Glutamatergic neuron (in vitro differentiated cells): ENCODE data around the gene LITAFD. TPM values are rescaled to one million over a fixed set of nuclear protein-coding genes. Genes with fewer than 3 reads are reported as not detected.

Source experiments
- DNase-seq: peaks from one replicate; pipeline ENCODE4 v3.0.0; 2022
- H3K27ac Mint-ChIP-seq: one replicate; pipeline ENCODE4 v1.8.0; 2020; ENCODE audit warnings: mild to moderate bottlenecking, mixed read lengths, inconsistent platforms; ENCODE audit not compliant: unreplicated experiment
- H3K27me3 Mint-ChIP-seq: one replicate; pipeline ENCODE4 v1.8.0; 2020; ENCODE audit warnings: mild to moderate bottlenecking, moderate library complexity, mixed read lengths, inconsistent platforms; ENCODE audit not compliant: unreplicated experiment
- H3K36me3 Mint-ChIP-seq: one replicate; pipeline ENCODE4 v1.8.0; 2020; ENCODE audit warnings: mild to moderate bottlenecking, mixed read lengths, inconsistent platforms; ENCODE audit not compliant: unreplicated experiment
- H3K4me1 Mint-ChIP-seq: one replicate; pipeline ENCODE4 v1.8.0; 2020; ENCODE audit warnings: mild to moderate bottlenecking, low read depth, mixed read lengths, inconsistent platforms; ENCODE audit not compliant: unreplicated experiment
- H3K4me3 Mint-ChIP-seq: one replicate; pipeline ENCODE4 v1.8.0; 2020; ENCODE audit warnings: mild to moderate bottlenecking, mixed read lengths, inconsistent platforms; ENCODE audit not compliant: unreplicated experiment
- H3K9me3 Mint-ChIP-seq: one replicate; pipeline ENCODE4 v1.8.0; 2020; ENCODE audit warnings: mild to moderate bottlenecking, moderate library complexity, mixed read lengths, inconsistent platforms; ENCODE audit not compliant: unreplicated experiment
- total RNA-seq: library from RNA; stranded (reverse); fragmentation: NEBNext Ultra II Directional; extraction: Animal tissue kit (Norgen Biotek cat#: 25700); gene quantifications from one replicate; pipeline ENCODE4 v1.2.1, GENCODE V29; 2021; ENCODE audit not compliant: unreplicated experiment
- TF ChIP-seq, protein P1 (sequence below): fragments of 200-600 bp; sonication (generic); IDR thresholded peaks from one replicate; pipeline ENCODE4 v1.5.0; 2021; ENCODE audit not compliant: partially characterized antibody, unreplicated experiment

The LITAFD gene
- total RNA-seq, 1 donor from 2014 or later = not detected

DNA sequence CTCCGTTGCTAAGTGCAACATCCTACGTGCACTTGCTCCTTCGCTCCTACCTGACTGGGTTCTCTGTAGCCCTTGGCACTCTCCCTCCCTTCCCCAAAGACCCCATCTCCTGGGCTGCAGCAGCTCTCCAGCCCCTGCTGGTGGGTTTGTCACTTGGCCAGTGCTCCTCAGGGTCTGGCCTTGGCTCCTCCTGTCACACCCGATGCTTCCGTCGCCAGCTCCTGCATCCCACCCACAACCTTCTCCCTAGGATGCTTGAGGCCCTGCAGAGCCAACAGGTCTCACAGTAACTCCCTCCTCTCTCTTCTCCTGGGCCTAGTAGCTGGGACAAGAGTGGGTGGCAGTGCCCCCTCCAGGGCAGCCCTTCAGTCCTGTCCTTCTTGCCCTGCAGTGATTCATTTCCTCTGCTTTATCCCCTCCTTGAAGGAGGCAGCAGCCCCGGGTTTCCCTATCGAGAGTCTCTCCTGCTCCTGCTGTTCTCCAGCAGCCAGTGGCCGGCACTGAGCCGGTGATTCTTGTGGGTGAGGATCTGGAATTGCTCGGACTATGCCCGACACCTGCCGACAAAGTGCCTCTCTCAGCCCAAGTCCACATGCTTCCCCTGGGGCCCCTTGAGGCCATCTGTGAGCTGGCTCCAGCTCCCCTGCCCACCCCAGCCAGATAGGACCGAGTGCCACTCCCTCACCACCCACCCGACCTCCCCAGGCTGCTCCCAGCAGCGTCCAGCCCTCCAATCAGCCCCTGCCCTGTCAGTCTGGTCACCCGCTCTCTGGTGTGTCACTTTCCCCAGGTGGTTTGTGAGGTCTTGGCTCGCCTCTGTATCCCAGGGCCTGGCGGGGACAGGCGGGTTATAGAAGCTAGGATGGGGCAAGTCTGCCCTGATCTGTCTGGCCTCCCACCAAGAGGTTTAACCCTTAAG lies 3.8 kb downstream of the LITAFD start:
- Mint-ChIP-seq H3K27me3 (peaks cover 12% of the 10 kb centered on the region), H3K4me1 (peaks cover 21% of the 10 kb centered on the region), H3K36me3 (peaks cover 6% of the 10 kb centered on the region), H3K9me3 (peaks cover 13% of the 10 kb centered on the region), H3K27ac (peak overlapping the region; percentile 75), H3K4me3 (no peak overlapping the region)
- TF ChIP-seq, protein P1, sequence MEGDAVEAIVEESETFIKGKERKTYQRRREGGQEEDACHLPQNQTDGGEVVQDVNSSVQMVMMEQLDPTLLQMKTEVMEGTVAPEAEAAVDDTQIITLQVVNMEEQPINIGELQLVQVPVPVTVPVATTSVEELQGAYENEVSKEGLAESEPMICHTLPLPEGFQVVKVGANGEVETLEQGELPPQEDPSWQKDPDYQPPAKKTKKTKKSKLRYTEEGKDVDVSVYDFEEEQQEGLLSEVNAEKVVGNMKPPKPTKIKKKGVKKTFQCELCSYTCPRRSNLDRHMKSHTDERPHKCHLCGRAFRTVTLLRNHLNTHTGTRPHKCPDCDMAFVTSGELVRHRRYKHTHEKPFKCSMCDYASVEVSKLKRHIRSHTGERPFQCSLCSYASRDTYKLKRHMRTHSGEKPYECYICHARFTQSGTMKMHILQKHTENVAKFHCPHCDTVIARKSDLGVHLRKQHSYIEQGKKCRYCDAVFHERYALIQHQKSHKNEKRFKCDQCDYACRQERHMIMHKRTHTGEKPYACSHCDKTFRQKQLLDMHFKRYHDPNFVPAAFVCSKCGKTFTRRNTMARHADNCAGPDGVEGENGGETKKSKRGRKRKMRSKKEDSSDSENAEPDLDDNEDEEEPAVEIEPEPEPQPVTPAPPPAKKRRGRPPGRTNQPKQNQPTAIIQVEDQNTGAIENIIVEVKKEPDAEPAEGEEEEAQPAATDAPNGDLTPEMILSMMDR = peak; percentile 12
- DNase-seq = peak; percentile 52

DNA sequence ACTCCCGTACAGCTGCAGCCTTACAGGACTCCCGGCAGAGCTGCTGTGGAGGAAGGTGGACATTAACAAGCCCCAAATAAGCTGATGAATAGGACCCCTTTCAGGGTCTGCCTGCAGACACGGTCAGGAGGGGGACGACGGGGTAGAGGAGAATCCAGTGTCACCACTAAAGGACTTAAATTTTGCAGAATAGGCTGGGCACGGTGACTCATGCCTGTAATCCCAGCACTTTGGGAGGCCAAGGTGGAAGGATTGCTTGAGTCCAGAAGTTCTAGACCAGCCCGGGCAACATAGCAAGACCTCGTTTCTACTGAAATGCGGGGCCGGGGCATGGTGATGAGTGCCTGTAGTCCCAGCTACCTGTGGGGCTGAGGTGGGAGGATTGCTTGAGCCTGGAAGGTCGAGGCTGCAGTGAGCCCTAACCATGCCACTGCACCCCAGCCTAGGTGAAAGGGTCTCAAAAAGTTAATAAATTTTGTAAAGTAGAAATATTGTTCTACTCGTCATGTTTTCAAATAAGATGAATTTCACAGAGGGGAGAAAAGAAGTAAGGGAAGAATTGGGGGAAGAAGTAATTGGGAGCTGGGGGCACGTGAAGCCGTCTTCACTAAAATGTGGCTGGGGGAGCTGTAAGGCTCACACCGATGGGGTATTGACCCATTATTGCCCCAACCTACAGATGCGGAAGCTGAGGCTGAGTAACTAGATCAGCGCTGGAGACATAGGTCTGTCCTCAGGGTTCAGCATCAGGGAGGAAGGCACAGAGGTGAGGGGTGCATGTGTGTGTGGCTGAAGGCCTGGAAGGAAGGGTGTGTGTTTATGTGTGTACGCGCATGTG lies 4.7 kb downstream of the LITAFD start:
- peaks cover 13% of the 10 kb centered on the region for H3K9me3 Mint-ChIP-seq
- TF ChIP-seq, protein P1 = no peak
- H3K27me3 Mint-ChIP-seq = peaks cover 12% of the 10 kb centered on the region
- peak overlapping the region; percentile 7 for H3K4me3 Mint-ChIP-seq
- peak; percentile 2 for DNase-seq
- peaks cover 6% of the 10 kb centered on the region for H3K36me3 Mint-ChIP-seq
- H3K27ac Mint-ChIP-seq = peak overlapping the region; percentile 81
- peaks cover 25% of the 10 kb centered on the region for H3K4me1 Mint-ChIP-seq

DNA sequence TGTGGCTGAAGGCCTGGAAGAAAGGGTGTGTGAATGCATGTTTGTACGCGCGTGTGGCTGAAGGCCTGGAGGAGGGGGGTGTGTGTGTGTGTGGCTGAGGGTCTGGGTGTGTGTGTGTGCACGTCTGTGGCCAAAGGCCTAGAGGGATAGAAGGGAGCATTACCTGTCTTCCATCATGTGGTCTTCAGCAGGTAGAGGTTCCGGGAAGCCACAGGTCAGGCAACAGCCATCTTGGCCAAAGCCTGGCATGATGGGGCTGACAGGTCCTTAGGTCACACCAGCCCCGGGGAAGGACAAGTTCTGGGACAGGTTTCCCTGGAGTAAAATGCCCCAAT lies 5.2 kb downstream of the LITAFD start:
- Mint-ChIP-seq H3K4me1 (peaks cover 31% of the 10 kb centered on the region), H3K4me3 (peak overlapping the region; percentile 7), H3K9me3 (peaks cover 11% of the 10 kb centered on the region), H3K27me3 (peaks cover 12% of the 10 kb centered on the region), H3K27ac (peak overlapping the region; percentile 81), H3K36me3 (peaks cover 6% of the 10 kb centered on the region)
- TF ChIP-seq, protein P1 = no peak
- peak; percentile 6 for DNase-seq

DNA sequence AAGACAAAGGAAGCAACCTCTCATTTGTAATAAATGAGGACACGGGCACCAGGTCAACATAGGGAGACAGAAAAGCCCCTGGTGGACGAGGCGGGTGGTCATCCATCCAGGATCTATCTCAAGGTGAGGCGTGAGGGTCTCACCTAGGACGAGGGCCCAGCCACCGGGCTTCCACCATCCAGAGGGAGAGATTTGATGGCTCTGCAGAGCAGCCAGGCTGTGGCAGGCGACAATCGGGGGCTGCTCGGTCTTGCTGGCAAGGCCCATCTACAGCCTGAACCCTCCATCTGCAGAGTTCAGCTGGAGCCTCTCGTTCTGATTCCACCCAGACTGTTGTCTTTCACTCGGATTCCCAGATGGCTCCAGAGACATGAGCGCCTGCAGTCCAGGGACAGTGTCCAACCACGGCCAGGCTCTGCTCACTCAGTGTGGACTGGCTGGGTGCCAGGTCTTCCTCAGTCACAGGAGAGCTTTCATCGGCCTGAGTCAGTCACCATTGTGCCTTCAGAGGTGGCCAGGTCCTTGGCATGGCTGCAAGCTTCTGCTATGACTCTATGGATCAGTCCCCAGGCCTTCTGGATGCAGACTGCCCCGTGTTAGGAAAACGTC lies 5.9 kb downstream of the LITAFD start:
- no peak for DNase-seq
- Mint-ChIP-seq H3K36me3 (peaks cover 6% of the 10 kb centered on the region), H3K9me3 (peaks cover 11% of the 10 kb centered on the region), H3K27ac (peak overlapping the region; percentile 8), H3K4me1 (peaks cover 35% of the 10 kb centered on the region), H3K27me3 (peaks cover 12% of the 10 kb centered on the region), H3K4me3 (no peak overlapping the region)
- TF ChIP-seq, protein P1 = no peak
